ENCODE measurements around the gene PMS2.
"Not testable (repeated sequence)": the region's sequence is repeated elsewhere in the genome, so short reads cannot be mapped to it uniquely, and the experiment has no call there.

PMS2 gene

GRCh38 chr7:6015917-6016652, 7.2 kb upstream of the PMS2 start:
- DNase-seq = no peak

- no peak for DNase-seq
These were observed 3.7 kb upstream of the PMS2 start for GRCh38 chr7:6012355-6013104.

GRCh38 chr7:6011541-6011940, 2.7 kb upstream of the PMS2 start:
- DNase-seq = no peak

DNA sequence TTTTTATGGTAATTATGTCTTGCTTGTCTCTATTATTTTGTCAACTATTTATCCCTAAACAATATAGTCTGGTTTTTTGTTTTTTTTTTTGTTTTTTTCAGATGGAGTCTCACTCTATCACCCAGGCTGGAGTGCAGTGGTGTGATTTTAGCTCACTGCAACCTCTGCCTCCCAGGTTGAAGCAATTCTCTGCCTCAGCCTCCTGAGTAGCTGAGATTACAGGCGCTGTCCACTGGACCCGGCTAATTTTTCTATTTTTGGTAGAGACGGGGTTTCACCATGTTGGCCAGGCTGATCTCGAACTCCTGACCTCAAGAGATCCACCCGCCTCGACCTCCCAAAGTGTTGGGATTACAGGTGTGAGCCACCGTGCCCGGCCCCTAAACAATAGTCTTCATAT, 1.5 kb upstream of the PMS2 start:
- not testable (repeated sequence) for DNase-seq

GRCh38 chr7:6007835-6008590, 836 bp downstream of the PMS2 start:
- not testable (repeated sequence) for DNase-seq

GRCh38 chr7:6007386-6007785, 1.5 kb downstream of the PMS2 start:
- DNase-seq = no peak

DNA sequence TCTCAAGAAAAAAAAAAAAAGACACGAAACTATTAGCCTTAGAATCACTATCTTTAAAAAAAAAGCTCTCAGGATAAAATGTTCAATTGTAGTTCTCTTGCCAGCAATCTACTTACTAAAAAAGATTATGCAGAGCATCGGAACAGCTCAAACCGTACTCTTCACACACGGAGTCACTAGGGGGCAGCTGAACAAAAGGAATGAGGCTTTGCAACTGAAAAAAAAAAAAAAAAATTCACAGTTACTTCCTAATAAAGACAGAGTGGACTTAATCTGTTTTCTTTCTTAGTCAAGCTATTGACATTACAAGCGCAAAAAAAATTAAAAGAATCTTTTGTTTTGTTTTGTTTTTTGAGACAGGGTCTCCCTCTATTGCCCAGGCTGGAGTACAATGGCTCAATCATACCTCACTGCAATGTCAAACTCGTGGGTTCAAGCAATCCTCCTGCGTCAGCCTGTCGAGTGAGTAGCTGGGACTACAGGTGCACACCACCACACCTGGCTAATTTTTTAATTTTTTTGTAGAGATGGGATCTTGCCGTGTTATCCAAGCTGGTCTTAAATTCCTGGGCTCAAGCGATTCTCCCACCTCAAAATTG, 11.5 kb downstream of the PMS2 start:
- DNase-seq = no peak

- DNase-seq = not testable (repeated sequence)
These were observed 21.8 kb downstream of the PMS2 start for GRCh38 chr7:5987061-5987460.

GRCh38 chr7:5979680-5980314, 29.1 kb downstream of the PMS2 start:
- DNase-seq = not testable (repeated sequence)

DNA sequence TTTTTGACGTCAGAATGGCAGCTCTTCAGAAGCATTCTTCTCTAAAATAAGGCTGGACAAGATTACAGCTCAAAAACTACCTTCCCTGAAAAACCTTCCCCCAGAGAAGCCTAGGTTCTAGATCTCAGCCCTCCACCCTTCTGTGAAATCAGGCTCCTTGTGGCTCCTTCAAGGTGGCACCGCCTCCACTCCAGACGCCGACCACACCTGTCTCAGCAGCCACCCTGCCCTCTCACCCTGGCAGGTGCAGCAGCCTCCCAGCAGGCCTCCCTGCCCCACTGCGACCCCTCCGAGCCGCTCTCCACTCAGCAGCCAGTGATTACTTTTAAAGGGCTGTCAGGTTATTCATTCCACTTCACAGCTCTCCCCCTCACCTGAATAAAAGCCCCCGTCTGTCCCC, 35.3 kb downstream of the PMS2 start:
- DNase-seq = not testable (repeated sequence)

DNA sequence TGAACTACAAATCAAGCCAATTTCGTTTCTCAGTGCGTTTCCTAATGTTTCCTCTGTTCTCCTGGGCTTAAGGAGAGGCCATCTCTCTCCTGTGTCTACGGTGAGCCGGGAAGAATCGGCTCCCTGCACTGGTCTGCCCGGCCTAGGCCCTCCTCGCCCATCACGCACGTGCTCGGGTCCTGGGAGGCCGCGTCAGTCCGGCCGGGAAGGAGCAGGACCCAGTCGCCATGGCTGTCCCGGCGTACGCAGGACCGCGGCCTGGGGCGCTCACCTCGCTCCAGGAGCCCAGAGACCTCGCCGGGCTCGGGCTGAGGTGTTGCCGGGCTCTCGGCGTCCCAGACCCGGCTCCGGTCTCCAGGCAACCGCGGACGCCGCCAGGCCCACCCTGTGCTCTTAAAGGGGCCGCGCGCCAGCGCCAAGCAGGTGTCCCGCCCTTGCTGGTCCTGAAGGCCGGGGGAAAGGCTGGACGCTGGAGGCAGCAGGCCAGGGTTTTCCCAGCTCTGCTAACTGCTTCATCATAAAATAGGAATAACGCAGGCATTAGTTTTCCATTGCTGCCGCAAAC, 38.4 kb downstream of the PMS2 start, which contains the start of gene RSPH10B:
Gene RSPH10B, minus strand, starts transcription at position 343 of the 565 bp plus-strand sequence. CDS start 3,573 bp downstream, outside the sequence.
- DNase-seq = not testable (repeated sequence)

GRCh38 chr7:5963810-5964209, 45.0 kb downstream of the PMS2 start:
- not testable (repeated sequence) for DNase-seq

- not testable (repeated sequence) for DNase-seq
These were observed 45.6 kb downstream of the PMS2 start for GRCh38 chr7:5963205-5963604.

GRCh38 chr7:5934945-5935450, 73.9 kb downstream of the PMS2 start:
- DNase-seq = not testable (repeated sequence)

DNA sequence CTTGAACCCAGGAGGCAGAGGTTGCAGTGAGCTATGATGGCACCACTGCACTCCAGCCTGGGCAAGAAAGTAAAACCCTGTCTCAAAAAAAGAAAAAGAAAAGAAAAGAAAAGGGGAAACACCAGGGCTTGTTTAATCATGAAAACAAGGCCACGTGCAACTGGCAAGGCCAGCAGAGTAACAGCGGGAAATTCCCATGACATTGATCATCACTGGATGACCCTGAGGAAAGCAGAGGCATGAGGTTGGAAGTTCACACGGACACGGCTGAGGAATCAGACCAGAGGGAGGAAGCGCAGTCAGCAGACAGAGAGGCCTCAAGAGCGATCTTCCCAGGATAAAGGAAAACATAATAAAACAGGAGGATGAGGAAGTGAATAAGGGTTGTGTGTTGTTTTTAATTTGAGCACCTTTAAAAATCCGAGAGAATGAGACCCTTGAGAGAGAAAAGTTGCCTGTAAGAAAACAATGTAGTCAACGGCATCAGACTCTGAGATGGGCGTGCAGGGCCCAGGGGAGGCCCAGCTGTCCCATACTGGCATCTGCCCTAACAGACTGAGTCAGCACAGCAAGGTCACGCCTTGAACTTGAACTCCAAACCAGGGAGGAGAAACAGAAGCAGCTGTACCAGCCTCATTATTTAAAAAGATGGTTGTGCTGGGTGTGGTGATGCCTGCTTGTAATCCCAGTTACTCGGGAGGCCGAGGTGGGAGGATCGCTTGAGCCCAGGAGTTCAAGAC, 76.8 kb downstream of the PMS2 start:
- DNase-seq = not testable (repeated sequence)

- not testable (repeated sequence) for DNase-seq
These were observed 77.6 kb downstream of the PMS2 start for GRCh38 chr7:5931250-5931649.

DNA sequence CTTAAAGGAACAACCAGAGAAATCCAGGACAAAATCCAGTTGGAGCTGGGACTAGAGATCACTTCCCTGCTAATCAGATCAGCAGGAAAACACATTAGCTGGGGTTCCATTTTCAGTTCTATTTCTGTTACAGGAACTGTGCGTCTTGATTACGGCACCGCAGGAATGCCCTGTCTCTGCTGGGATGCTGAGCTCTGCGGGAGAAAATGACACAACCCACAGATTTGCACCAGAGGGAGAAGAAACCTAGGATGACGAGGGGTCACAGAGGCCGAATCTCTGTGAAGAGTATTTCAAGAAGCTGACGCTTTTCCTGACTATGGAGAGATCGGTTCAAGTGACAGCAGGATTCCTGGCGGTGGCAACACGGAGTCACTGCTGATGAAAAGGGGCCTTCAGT, 78.6 kb downstream of the PMS2 start:
- not testable (repeated sequence) for DNase-seq

DNA sequence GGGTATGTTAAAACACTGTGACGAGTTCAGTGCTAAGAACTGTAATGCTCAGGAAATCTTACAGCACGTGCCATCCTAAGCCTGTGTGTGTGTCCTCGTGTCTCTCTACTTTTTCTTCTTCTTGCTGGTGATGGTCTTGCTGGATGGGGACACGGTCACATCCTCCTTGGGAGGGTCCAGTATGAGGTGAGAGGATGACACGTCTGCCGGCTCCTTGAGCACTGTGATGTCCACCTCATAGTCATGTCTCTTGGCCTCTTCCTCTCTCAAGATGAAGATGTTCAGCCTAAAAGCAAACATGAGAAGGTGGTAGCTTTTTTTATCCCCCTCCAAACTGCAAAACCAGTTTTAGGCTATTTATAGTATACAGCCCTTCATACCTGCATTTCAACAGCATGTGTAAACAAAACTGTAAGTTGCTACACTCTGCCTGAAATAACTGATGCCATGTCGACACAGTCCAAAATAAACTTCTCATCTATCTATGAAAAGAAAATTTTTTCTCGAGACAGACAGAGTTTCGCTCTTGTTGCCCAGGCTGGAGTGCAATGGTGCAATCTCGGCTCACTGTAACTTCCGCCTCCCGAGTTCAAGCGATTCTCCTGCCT, 82.5 kb downstream of the PMS2 start:
- DNase-seq = not testable (repeated sequence)

GRCh38 chr7:5924630-5925029, 84.2 kb downstream of the PMS2 start:
- DNase-seq = not testable (repeated sequence)

GRCh38 chr7:5924180-5924579, 84.7 kb downstream of the PMS2 start:
- DNase-seq = not testable (repeated sequence)

Data from NCI-H1436 treated with DMSO at 0.1 percent for 48 hours (cell line).